ENCODE results near the gene OGFOD3.
"Not testable (repeated sequence)": the region's sequence is repeated elsewhere in the genome, so short reads cannot be mapped to it uniquely, and the experiment has no call there.

Gene OGFOD3

DNA sequence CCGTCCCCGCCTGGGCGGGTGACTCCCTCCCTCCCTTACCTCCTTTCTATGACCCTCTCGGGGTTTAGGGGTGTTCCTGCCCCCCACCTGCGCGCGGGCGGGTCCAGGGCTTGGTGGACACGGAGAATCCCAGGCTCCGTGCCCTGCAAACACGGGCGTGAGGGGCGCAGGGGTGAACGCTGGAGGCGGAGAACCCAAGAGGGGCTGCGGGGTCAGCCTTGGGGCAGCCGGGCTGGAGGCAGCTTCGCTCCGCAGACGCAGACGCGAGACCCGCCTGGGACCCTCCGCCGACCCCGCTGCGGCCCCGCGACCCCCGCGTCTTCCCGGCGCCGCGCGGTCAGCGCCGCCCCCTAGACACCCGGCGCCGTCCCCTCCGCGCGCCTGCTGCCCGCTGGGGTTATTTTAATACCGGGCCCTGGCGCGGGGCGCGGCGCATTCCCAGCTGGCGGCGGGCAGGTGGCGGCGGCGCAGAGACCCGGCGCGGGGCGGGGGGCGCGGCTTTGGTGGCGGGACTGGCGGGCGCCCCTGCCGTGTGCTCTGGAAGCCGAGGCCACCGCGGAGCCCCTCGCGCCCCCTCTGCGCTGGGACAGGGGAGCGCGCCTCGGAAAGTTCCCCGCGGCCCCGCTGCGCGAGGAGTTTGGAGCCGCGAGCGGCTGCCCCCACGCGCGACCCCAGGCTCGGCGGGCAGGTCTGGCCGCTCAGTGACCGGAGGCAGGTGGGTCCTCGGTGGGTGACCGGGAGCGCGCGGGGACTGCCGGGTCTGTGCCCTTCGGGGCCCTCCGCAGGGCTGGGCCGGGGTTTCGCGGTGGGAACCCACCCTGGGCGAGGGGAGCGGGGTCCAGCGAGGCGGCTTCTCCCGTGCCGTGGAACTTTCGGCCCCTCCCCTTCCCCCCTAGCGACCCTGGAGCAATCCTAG lies 46.8 kb downstream of the OGFOD3 start, which contains the start of gene UTS2R:
Gene UTS2R (plus strand): TSS at position 433 of the 916 bp plus-strand sequence. CDS start 2,560 bp downstream, outside the sequence.
- no peak for DNase-seq

DNA sequence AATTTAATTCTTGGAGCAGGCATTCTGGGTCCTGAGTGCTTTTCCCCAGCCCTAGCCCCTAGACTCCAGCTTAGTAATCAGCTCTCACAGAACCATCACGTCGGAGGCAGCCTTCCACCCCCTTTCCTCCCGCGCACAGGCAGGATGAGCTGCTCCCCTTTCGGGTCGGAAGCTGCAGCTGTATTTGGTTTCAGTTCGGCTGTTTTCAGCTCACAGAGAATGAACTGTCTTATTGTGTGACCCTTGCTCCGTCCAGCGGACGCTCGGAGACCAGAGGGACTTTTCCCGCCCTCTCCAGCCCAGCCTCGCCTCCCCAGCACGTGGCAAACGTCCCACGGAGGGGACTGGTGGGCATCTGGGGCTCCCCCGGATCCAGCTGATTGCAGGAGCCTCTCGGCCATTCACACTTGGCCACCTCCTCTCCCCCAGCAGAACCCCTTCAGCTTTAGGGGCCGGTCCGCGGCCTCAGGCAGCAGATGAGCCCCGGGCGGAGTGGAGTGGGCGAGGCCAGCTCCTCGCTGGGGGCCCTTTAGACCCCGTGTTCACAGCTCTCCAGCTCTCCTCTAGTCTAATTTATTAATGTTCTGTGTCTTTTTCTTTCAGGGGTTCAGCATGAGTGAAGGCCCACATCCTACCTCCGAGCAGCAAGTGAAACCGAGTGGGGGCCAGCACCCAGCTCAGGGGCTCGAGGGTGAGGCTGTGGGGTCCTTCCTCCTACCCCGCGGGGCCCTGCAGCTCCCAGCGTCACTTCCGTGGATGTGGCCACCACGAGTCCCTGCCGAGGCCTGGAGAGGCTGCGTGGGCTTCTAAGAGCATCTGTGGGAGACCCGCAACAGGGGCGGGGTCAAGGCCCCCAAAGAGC lies 47.7 kb downstream of the OGFOD3 start:
- no peak for DNase-seq

DNA sequence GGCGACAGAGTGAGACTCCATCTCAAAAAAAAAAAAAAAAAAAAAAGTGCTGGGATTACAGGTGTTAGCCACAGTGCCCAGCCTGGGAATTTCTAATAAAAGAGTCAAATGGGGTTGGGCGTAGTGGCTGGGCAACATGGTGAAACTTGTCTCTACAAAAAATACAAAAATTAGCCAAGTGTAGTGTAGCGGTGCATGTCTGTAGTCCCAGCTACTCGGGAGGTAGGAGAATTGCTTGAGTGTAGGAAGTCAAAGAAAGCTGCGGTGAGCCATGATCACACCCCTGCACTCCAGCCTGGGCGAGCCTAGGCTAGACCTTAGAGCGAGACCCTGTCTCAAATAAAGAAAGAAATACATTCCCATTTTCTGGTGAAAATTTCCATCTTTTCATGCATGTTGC lies 49.2 kb downstream of the OGFOD3 start:
- DNase-seq: no peak

DNA sequence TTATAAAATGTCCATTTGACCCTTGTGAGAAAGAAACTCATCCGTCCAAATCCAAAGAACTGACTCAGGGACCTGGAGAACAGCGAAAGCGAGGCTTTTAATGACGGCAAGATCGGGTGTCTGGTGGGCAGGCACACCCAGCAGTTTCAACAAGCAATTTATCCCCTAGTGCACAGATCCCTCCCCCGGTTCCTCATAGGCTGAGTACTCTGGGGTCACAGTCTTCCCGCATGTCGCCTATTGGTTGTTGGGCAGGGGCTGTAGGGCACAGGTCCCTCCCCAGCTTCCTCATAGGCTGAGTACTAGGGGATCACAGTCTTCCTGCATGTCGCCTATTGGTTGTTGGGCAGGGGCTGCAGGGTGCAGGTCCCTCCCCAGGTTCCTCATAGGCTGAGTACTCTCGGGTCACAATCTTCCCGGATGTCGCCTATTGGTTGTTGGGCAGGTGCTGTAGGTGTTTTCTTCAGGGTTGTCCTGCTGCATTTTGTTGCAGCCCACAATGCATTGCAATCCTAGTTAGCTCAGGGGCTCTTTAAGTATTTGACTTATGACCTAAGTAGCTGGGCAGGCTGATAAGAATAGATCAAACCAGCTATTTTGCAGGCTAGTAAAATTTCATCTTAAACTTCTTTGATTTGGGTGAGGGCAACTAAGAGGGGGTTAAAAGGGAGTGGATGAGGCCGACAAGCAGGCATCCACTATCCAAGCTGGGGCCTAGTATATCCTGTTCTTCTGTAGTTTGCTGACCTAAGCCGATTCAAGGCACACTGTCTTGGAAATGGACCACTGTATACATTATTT lies 50.5 kb downstream of the OGFOD3 start:
- no peak for DNase-seq

DNA sequence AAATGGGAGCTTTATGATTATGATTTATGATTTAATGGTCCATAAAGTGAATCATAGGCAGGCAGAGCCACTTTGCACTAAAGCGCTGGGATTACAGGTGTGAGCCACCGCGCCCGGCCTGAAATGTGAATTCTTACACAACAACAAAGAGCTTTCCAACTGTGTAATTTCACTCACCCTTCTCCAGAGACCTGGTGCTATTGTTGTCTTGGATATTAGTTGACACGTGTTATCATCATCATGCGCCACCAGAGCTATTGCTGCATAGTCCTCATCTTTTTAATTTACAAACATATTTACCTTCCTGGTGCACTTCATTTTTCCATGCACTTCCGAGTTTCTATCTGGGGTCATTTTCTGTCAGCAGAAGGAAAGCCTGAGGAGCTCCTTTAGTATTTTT lies 51.6 kb downstream of the OGFOD3 start:
- DNase-seq: no peak

DNA sequence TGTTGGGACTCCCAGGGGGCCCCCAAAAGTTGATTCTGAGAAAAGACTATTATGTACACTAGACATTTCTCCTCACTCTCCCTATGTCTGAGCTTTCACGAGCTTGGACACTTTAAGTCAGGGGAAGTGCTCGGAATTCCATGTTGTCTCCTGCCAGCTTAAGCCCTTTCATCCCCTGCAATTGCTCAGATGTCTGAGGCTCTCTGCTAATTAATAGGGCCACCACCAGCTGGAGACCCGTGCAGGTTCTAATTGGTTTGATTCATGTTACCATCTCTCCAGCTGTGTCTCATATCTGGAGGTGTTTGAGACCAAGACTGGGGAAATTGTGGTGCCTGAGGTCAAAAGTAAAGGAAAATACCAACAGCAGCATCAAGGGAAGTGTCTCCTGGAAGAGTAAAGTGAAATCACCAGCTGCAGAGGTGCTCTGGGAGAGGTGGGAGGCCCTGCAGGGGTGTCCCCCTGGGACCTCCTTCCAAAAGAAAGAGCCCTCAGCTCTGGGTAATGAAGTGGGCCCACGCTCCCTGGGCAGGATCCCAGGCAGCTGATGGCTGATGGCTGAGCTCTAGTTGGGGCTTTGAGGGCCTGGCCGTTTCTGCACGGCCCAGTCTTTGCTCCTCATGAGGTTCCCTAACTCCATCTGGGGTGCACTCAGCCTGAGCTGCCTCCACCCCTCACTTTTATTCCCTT lies 52.6 kb downstream of the OGFOD3 start:
- DNase-seq: no peak

DNA sequence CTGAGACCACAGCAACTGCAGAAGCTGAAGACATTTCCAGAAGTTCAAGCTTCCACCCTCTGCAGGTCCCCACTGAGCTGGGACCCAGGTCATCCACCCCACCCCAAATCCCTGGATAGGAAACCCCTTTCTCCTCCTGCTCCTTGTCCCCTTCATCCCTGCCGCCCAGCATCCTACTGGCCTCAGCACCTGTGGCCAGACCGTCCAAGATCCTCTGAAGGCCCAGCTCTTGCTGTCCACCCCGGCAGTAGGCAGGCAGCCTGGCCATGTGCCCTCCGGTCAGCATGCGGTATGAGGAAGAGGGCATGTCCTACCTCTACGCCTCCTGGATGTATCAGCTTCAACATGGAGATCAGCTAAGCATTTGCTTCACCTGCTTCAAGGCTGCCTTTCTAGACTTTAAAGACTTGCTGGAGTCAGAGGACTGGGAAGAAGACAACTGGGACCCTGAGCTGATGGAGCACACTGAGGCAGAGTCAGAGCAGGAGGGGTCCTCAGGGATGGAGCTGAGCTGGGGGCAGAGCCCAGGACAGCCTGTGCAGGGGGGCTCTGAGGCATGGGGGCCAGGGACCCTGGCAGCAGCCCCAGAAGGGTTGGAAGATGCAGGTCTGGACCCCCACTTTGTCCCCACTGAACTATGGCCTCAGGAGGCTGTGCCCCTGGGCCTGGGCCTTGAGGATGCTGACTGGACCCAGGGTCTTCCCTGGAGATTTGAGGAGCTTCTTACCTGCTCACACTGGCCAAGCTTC lies 56.3 kb downstream of the OGFOD3 start:
- no peak for DNase-seq

DNA sequence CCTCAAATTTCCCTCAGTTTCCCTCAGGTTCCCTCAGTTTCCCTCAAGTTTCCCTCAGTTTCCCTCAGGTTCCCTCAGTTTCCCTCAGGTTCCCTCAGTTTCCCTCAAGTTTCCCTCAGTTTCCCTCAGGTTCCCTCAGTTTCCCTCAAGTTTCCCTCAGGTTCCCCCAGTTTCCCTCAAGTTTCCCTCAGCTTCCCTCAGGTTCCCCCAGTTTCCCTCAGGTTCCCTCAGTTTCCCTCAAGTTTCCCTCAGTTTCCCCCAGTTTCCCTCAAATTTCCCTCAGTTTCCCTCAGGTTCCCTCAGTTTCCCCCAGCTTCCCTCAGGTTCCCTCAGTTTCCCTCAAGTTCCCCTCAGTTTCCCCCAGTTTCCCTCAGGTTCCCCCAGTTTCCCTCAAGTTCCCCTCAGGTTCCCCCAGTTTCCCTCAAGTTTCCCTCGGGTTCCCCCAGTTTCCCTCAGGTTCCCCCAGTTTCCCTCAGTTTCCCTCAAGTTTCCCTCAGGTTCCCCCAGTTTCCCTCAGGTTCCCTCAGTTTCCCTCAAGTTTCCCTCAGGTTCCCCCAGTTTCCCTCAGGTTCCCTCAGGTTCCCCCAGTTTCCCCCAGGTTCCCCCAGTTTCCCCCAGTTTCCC lies 58.8 kb downstream of the OGFOD3 start:
- not testable (repeated sequence) for DNase-seq

DNA sequence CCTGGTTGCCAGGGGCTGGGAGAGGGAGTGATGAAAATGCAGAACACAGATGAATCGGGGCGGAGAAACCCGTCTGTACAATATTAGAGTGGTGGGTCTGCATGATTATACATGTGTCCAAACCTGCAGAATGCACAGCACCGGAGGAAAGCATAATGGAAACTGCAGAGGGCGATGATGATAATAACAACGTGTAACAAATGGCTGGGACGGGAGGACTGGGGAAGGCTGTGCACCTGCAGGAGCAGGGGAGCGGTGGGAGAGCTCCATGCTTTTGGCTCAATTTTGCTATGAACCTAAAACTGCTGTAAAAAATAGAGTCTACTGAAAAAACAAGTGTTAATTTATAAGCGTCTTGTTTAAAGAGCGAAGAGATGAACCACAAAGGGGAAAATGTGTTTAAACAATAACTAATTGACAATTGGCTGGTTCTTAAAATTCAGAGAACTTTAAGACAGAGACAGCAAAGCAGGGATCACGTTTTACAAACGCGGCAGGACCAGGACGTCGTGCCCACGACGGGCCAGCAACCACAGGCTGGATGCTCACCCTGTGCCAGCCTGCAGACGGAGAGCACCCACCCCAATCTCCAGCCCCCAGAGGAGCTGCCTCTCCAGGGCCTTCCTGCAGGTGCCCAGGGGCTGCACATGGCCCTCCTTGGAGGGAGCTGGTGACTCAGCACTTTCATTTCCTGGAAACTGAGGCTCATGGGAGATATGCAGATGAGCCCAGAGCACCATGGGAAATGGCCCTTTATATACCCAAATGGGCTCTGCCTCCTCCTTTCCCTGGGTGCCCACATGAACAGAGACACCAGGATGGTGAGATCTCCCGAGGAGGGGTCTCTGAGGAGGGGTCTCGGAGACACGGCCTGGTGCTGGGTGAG lies 59.7 kb downstream of the OGFOD3 start, which contains the start of gene TEX19:
Gene TEX19 (plus strand): TSS at position 783 of the 886 bp plus-strand sequence. CDS start 2,904 bp downstream, outside the sequence.
- DNase-seq: no peak

DNA sequence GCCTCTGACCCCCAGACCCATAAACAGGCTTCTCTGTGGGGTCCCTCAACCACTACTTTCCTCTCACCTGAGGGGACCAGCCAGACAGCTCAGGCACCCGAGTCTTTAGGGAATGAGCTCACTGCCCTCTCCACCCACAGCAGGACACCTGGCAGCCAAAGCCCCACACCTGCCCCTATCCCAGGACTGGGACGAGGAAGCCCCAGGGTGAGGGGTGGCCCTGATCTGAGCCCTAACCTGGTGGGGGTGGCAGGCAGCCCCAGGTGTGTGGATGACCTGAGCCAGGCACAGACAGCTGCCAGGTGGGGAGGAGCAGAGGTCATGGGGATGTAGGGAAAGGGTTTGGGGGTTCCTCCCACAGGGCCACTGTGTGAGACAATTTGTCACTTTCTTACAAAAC lies 61.0 kb downstream of the OGFOD3 start:
- no peak for DNase-seq

DNA sequence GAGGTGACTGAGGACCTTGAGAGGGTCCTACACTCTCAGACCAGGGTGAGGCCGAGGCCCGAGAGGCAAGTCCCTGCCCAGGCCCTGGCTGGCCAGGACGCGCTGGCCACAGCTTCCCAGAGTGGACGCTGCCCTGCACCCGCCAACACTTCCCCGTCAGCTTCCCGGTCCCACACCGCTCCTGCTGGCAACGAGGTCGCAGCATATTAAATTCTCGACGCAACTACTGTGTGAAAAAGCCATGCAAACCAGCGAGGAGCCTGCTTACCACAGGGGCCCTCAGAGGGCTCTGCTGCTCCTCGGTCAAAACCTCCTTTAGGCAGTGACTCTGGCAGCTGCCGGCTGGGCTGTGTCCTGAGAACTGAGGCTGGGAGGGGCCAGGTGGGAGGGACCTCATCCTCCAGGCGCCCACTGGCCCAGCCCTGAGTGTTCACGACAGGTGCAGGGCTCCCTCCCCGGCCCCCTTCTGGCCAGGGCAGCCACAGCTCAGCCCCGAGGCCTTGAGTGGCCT lies 61.5 kb downstream of the OGFOD3 start:
- DNase-seq: no peak

DNA sequence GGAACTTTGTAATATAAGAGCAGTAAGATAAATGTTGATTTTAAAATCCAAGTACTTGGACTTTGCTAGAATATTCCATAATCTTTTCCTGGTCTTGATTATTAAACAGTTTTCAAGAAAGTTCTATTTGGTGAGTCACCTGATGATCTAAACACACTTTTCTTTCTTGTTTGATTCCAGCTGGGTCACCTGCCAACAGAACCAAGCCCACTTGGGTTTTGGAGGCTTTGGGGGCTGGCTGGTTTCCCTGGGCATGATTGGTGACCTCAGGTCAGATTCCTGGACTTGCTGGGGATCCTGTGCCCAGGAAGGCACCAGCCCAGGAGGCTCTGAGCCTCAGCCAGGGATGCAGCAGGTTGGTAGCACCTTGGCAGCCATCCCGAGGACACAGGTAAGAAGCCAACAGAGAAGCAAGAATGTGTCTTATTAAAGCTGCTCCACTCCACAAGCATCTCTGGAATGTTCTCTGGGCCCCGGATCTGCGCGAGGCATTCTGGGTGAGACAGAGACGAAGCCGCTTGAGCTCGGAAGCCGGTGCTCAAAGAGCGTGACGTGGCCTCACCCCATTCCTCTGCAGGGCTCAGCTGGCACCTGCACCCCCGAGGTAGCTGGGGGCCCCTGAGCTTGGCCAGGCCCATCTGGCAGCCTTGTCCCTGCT lies 62.5 kb downstream of the OGFOD3 start:
- DNase-seq: no peak

DNA sequence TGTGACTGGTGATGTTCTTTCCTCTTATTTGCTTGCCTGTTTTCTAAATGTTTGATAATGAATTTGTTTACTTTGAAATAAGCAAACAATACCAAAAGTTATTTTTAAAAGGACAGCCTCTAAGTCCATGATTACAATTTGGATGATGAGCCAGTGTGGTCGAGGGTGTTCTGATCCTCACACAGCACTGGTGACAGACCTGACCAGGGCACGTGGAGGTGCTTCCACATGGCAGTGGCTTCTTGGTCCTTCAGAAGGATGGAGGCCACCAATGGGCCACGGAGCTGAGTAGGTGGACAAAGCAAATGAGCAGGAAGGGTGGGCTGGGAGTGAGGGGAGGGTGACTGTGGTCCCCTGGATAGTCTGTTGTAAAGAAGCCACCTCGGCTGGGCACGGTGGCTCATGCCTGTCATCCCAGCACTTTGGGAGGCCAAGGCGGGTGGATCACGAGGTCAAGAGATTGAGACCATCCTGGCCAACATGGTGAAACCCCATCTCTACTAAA lies 63.5 kb downstream of the OGFOD3 start:
- DNase-seq: no peak

DNA sequence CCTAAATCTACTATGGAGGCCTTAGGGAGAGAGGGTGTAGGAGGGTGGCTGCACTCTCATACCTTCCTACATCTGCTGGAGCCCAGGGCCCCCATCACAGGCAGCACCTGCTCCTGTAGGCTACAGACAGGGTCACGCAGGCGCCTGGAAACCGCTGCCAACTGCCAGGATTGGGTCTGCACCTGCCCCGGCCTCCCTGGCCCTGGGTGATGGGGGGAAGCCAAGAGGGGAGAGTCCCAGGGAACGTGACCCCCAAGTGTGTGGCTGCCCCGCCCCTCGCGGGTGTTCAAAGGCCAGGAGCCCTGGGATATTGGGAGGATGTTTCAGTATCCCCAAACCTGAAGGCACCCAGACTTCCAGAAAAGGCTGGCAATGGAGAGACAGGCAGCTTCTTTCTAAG lies 64.9 kb downstream of the OGFOD3 start:
- DNase-seq: no peak

DNA sequence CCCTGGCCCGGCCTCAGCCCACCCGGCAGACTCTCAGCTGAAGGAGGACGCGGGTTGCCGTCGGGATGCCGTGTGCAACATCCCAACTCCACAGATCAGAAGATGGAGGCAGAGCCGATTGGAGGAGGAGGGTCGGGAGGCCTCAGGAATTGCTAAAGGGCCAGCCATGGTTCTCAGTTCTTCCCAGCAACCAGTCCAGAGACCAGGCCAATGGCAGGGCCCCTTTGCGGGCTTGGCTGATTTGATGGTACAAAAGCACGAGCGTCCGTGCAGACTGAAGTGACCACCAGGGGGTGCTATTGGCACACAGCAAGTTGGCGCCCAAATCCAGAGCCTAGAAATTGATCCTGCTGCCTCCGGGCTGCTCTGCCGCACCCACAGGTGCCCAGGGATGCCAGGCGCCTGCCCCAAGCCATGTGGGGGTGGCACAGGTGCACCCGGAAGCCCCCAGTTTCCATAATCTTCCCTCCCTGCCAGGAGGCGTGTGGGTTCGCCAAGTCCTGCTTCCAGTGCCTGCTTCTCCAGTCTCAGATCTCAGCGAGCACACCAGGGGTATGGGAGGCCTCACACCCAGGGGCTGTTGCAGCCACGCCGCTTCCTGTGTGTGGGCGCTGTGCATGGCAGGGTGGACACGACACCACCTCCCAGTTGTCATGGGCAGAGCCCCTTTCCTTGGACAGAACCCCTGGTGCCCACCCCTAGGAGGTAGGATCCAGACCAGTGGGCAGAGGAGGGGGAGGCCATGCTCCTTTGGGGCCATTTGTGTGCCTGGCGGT lies 66.5 kb downstream of the OGFOD3 start:
- peak; percentile 25 for DNase-seq

DNA sequence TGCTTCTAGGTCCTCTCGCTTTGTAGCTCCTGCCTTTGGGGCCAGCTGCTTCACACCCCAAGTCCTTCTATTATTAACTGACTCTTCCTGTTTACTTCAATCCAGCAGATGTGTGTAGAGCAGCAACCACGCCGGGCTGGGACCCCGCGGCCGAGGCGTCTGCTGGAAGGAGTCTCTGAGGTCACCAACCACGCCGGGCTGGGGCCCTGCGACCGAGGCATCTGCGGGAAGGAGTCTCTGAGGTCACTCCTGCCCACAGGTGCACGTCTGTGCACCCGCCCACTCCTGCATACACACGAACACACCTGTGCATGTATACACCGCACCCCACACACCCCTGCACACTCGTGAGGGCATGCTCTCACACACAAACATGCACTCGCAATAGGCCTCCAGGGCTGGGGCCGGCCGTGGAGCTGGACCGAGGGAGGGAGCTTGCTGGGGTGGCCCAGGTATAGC lies 67.1 kb downstream of the OGFOD3 start:
- no peak for DNase-seq

DNA sequence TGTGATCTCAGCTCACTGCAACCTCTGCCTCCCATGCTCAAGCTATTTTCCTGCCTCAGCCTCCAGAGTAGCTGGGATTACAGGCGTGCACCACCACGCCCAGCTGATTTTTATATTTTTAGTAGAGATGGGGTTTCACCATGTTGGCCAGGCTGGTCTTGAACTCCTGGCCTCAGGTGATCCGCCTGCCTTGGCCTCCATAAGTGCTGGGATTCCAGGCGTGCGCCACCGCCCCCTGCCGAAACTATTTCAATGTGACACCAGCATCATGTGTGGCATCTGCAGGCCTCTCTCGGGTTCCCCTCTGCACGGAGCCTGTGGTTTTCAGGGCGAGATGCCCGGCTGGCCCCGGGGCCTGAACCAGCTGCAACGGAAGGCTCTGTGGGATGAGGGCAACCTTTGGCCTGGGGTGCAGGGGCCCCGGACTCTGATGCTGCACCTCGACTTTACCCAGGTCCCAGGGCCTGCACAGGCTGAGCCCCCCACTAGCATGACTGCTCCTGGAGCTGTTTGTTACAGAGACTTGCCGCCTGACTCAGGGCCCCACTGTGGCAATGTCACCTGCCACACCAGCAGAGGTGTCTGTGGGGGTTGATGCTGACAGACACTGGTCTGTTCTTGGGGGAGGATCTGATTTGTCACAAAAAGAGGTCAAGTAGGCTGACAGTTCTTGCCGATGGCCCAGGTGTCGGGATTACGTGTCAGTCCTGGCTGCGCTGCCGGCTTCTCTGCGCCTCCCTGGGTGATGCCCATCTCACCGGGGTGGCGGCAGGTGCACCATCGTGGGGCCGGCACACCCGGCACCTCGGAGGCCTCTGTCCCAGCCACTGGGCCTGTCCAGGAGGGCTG lies 68.0 kb downstream of the OGFOD3 start:
- DNase-seq: no peak
